SK-N-MC (cell line): ENCODE data around the gene BUB1B.
"Not testable (repeated sequence)": the region's sequence is repeated elsewhere in the genome, so short reads cannot be mapped to it uniquely, and the experiment has no call there.

Experiments
- DNase-seq: peaks from one replicate; pipeline ENCODE4 v3.0.0-alpha.2; 2011; ENCODE audit warnings: low read depth, low spot score
- H3K27ac ChIP-seq: fragments of 200-600 bp; sonication (generic); 2 replicates; pipeline ENCODE4 v1.5.1; 2016; ENCODE audit warnings: mixed run types
- H3K36me3 ChIP-seq: fragments of 200-600 bp; sonication (generic); 2 replicates; pipeline ENCODE4 v1.6.1; 2017; ENCODE audit warnings: antibody characterized with exemption, low read length, mixed read lengths; ENCODE audit not compliant: insufficient read depth
- H3K4me3 ChIP-seq: fragments of 200-600 bp; sonication (generic); 2 replicates; pipeline ENCODE4 v1.5.1; 2016
- H3K9ac ChIP-seq: fragments of 200-600 bp; sonication (generic); 2 replicates; pipeline ENCODE4 v1.8.0; 2017; ENCODE audit warnings: mixed run types, mixed read lengths; ENCODE audit not compliant: insufficient read length
- H3K9me3 ChIP-seq: fragments of 200-600 bp; sonication (generic); 2 replicates; pipeline ENCODE4 v1.6.1; 2017; ENCODE audit warnings: low read depth, mild to moderate bottlenecking, antibody characterized with exemption, low read length, moderate library complexity, mixed read lengths
- EZH2 ChIP-seq: fragments of 200-600 bp; sonication (generic); IDR thresholded peaks from one replicate; pipeline ENCODE4 v1.6.1; 2017; ENCODE audit warnings: antibody characterized with exemption
- FOXP2 ChIP-seq: optimal IDR thresholded peaks from 2 replicates; pipeline ENCODE3; 2011; ENCODE audit warnings: mild to moderate bottlenecking, moderate library complexity; ENCODE audit not compliant: insufficient read depth; ENCODE audit errors: extremely low read length, control extremely low read depth
- POLR2AphosphoS5 ChIP-seq: IDR thresholded peaks from 2 replicates; pipeline ENCODE4 v1.6.1; 2012; ENCODE audit warnings: mild to moderate bottlenecking, low read depth, low read length, borderline replicate concordance

Gene BUB1B

DNA sequence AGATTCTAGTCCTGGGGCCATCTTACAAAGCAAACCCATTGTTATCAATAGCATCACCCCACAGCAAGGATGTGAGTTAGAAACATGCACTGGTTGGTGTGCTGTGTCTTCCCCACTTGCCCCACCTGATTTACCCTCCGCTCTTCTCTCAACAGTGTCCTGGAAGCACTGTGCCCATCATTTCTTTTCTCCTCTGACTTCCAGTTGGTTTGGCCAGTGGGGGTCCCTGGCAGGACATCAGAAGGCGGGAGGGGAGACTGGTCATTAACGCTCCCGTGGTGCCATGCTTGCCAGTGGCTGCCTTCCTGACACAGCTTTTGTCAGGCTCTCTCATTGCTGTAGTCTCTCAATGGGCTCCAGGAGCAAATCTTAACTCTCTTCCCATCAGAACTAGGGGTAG is 11.5 kb upstream of the BUB1B start:
- DNase-seq, result no peak
- Histone ChIP-seq H3K4me3 (no peak overlapping the region), H3K9me3 (no peaks in the 10 kb centered on the region), H3K27ac (no peak overlapping the region), H3K36me3 (no peaks in the 10 kb centered on the region), H3K9ac (no peak overlapping the region)
- TF ChIP-seq POLR2AphosphoS5 (no peak), FOXP2 (no peak), EZH2 (no peak)

DNA sequence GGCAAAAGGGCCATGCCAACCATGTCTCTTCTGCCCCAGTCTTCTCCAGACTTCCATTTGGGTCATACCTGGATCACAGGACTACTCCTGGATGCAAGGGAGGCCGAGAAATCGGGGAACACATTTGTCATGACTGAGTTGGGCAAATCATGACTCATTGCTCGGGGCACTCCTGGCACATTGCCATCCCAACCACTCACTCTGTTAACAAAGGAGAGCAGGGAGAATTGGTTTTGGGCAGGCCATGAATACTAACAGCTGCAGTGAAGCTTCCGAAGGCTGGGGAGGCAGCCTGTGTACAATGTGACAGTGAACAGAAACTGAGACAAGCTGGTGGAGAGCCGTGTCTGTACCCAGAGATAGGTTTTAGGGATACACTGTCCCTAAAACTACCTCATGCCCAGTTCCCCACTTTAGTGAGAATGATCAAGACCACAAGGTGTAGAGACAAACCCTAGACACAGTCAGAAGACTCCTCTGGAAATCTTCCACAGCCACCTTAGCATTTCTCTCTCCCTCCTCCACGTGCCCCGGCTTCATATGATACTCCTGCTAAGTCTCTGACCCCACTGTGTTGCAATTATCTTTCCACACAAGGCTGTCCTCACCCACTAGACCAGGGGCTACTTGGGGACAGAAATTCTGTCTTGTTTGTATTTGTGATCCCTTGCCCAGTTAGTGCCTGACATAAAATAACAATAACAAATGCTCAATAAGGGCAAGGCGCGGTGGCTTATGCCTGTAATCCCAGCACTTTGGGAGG is 10.5 kb upstream of the BUB1B start:
- no peak for DNase-seq
- Histone ChIP-seq H3K36me3 (no peaks in the 10 kb centered on the region), H3K4me3 (no peak overlapping the region), H3K27ac (no peak overlapping the region), H3K9me3 (no peaks in the 10 kb centered on the region), H3K9ac (no peak overlapping the region)
- no peak for TF ChIP-seq EZH2
- TF ChIP-seq FOXP2, result no peak
- TF ChIP-seq POLR2AphosphoS5, result no peak

GRCh38 chr15:40151499-40151898 is 9.4 kb upstream of the BUB1B start:
- DNase-seq, result no peak
- TF ChIP-seq EZH2 (no peak), FOXP2 (no peak), POLR2AphosphoS5 (no peak)
- H3K36me3 ChIP-seq, result no peaks in the 10 kb centered on the region
- H3K9me3 ChIP-seq, result no peaks in the 10 kb centered on the region
- H3K4me3 ChIP-seq, result no peak overlapping the region
- no peak overlapping the region for H3K9ac ChIP-seq
- H3K27ac ChIP-seq, result no peak overlapping the region

- Histone ChIP-seq H3K9ac (no peak overlapping the region), H3K27ac (no peak overlapping the region), H3K36me3 (no peaks in the 10 kb centered on the region), H3K9me3 (no peaks in the 10 kb centered on the region), H3K4me3 (no peak overlapping the region)
- no peak for DNase-seq
- TF ChIP-seq EZH2 (no peak), FOXP2 (no peak), POLR2AphosphoS5 (no peak)
These were observed 8.9 kb upstream of the BUB1B start for GRCh38 chr15:40151991-40152390.

DNA sequence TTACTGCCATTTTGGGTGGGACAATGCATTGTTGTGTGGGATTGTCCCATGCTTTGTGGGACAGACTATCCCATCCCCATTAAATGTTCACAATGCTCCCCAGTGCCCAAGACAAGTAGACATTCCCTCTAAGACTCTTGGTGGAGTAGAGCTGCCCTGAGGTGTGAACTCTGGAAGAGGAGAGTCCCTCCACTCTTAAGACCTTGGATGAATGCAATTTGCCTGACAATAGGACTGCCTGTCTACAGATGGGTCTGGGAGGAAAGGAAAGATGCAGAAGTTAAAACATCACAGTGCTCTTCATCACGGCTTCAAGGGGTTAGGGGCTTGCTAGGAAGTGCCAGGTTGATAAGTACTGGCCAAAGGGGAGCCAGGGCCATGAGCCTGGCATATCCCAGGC is 6.0 kb upstream of the BUB1B start:
- not testable (repeated sequence) for H3K4me3 ChIP-seq

GRCh38 chr15:40155270-40155910 is 5.5 kb upstream of the BUB1B start:
- no peak for TF ChIP-seq POLR2AphosphoS5
- no peak for TF ChIP-seq EZH2
- TF ChIP-seq FOXP2, result no peak
- no peak for DNase-seq
- no peak overlapping the region for H3K4me3 ChIP-seq
- no peak overlapping the region for H3K27ac ChIP-seq
- no peak overlapping the region for H3K9ac ChIP-seq
- no peaks in the 10 kb centered on the region for H3K9me3 ChIP-seq
- H3K36me3 ChIP-seq, result no peaks in the 10 kb centered on the region

More for the DNA sequence above, 6.0 kb upstream of the BUB1B start:
- not testable (repeated sequence) for H3K36me3 ChIP-seq, DNase-seq, H3K27ac ChIP-seq, H3K9me3 ChIP-seq, H3K9ac ChIP-seq

DNA sequence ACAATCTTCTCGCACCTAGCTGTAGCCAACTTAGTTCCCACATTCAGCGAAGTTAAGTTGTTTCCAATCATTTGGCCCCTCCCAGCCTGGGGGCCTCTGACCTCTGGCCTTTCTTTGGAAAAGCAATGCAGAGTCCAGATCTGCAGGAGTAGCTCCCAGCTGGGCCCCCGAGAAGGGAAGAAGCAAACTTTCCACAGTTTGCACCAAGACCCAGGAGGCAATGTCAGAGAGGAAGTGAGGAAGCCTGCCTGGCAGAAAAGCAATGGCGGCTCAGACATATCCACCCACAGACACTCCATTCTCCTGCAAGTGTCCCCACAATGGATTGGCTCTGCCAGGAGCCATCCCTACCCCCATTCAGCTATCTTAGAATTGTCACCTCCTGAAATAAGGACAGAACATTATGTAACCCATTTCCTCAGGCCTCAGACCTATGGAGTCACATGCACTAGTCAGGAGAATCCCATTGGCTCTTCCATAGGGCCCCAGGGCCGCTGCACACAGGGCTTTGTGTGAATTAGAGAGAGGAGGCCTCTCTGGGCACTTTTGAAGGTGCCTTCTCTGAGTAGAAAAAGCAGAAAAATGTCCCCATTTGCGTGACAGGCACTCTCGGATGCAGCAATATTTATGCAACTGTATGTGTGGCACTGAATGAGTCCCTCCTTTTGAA is 3.0 kb upstream of the BUB1B start:
- TF ChIP-seq FOXP2 (no peak), POLR2AphosphoS5 (no peak), EZH2 (no peak)
- Histone ChIP-seq H3K36me3 (peaks cover 13% of the 10 kb centered on the region), H3K27ac (no peak overlapping the region), H3K9ac (no peak overlapping the region), H3K9me3 (no peaks in the 10 kb centered on the region), H3K4me3 (no peak overlapping the region)
- DNase-seq, result no peak

DNA sequence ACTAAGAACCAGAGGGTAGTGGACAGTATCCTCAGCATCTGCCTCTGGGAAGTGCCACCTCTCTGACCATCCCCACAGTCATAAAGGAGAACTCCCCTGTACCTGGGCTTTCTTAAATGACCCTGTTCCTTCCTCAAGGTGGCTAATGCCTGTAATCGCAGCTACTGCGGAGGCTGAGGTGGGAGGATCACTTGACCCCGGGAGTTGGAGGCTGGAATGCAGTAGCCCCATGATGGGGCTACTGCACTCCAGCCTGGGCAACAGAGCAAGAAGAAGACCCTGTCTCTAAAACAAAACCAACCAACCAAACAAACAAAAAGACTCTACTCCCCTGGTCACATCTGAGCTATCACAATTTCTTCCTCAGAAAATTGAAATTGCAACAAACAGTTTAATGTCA is 848 bp upstream of the BUB1B start:
- Histone ChIP-seq H3K27ac (0 out of 2 replicates have a peak overlapping the region, but pooled peaks have one; percentile 10), H3K9me3 (no peaks in the 10 kb centered on the region), H3K4me3 (no peak overlapping the region), H3K9ac (no peak overlapping the region), H3K36me3 (peaks cover 34% of the 10 kb centered on the region)
- TF ChIP-seq POLR2AphosphoS5, result no peak
- TF ChIP-seq EZH2, result no peak
- no peak for TF ChIP-seq FOXP2
- DNase-seq, result no peak
